HEK293 (cell line): ENCODE results near the gene GMPPA.

ENCODE experiments used
- EGR2 ChIP-seq: fragments of 450-650 bp; formaldehyde crosslinking; IDR thresholded peaks from 2 replicates; pipeline ENCODE4 v1.5.1; 2016; ENCODE audit warnings: low read depth, missing biosample characterization, missing genetic modification characterization
- ELK4 ChIP-seq: IDR thresholded peaks from 2 replicates; pipeline ENCODE4 v1.6.1; 2011; ENCODE audit warnings: mild to moderate bottlenecking, low read depth, low read length, borderline replicate concordance
- GFI1B ChIP-seq: fragments of 450-650 bp; formaldehyde crosslinking; IDR thresholded peaks from 2 replicates; pipeline ENCODE4 v1.5.1; 2016; ENCODE audit warnings: missing biosample characterization, missing genetic modification characterization
- GLI4 ChIP-seq: fragments of 450-650 bp; formaldehyde crosslinking; IDR thresholded peaks from 2 replicates; pipeline ENCODE4 v1.5.1; 2016; ENCODE audit warnings: missing biosample characterization, missing genetic modification characterization
- HOXA7 ChIP-seq: sonication (generic); formaldehyde crosslinking; IDR thresholded peaks from 2 replicates; pipeline ENCODE4 v1.8.1; 2022; ENCODE audit warnings: missing genetic modification reagents, borderline replicate concordance
- KLF1 ChIP-seq: fragments of 450-650 bp; formaldehyde crosslinking; IDR thresholded peaks from 2 replicates; pipeline ENCODE4 v1.5.1; 2016; ENCODE audit warnings: missing biosample characterization, missing genetic modification characterization
- MEIS1 ChIP-seq: sonication (generic); formaldehyde crosslinking; IDR thresholded peaks from 2 replicates; pipeline ENCODE4 v1.8.1; 2022; ENCODE audit warnings: missing genetic modification reagents, mild to moderate bottlenecking, borderline replicate concordance
- PRDM1 ChIP-seq: fragments of 450-650 bp; formaldehyde crosslinking; IDR thresholded peaks from 2 replicates; pipeline ENCODE4; 2016; ENCODE audit warnings: missing biosample characterization, missing genetic modification characterization
- PRDM4 ChIP-seq: fragments of 450-650 bp; formaldehyde crosslinking; IDR thresholded peaks from 2 replicates; pipeline ENCODE4 v1.5.1; 2017; ENCODE audit warnings: missing biosample characterization, missing genetic modification characterization
- WT1 ChIP-seq: fragments of 450-650 bp; formaldehyde crosslinking; IDR thresholded peaks from 2 replicates; pipeline ENCODE4 v1.5.1; 2016; ENCODE audit warnings: missing biosample characterization, missing genetic modification characterization
- YY1 ChIP-seq: fragments of 450-650 bp; formaldehyde crosslinking; IDR thresholded peaks from 2 replicates; pipeline ENCODE4 v1.5.1; 2018; ENCODE audit warnings: missing biosample characterization, missing genetic modification characterization
- ZBTB1 ChIP-seq: fragments of 450-650 bp; formaldehyde crosslinking; IDR thresholded peaks from 2 replicates; pipeline ENCODE4 v1.5.1; 2016; ENCODE audit warnings: missing biosample characterization, missing genetic modification characterization
- ZFHX2 ChIP-seq: fragments of 450-650 bp; formaldehyde crosslinking; conservative IDR thresholded peaks from 2 replicates; pipeline ENCODE4 v1.5.1; 2016; ENCODE audit warnings: missing biosample characterization, missing genetic modification characterization
- ZFP3 ChIP-seq: fragments of 450-650 bp; formaldehyde crosslinking; IDR thresholded peaks from 2 replicates; pipeline ENCODE4 v1.5.1; 2016; ENCODE audit warnings: low read depth, missing biosample characterization, missing genetic modification characterization
- ZFP37 ChIP-seq: fragments of 450-650 bp; formaldehyde crosslinking; IDR thresholded peaks from 2 replicates; pipeline ENCODE4 v1.5.1; 2016; ENCODE audit warnings: missing biosample characterization, missing genetic modification characterization
- ZNF140 ChIP-seq: fragments of 450-650 bp; formaldehyde crosslinking; IDR thresholded peaks from 2 replicates; pipeline ENCODE4 v1.5.1; 2016; ENCODE audit warnings: missing biosample characterization, missing genetic modification characterization
- ZNF146 ChIP-seq: fragments of 450-650 bp; formaldehyde crosslinking; IDR thresholded peaks from 2 replicates; pipeline ENCODE4 v1.5.1; 2016; ENCODE audit warnings: missing biosample characterization, missing genetic modification characterization
- ZNF174 ChIP-seq: fragments of 450-650 bp; formaldehyde crosslinking; IDR thresholded peaks from 2 replicates; pipeline ENCODE4 v1.5.0; 2017; ENCODE audit warnings: missing biosample characterization, mild to moderate bottlenecking, missing genetic modification characterization
- ZNF266 ChIP-seq: fragments of 450-650 bp; formaldehyde crosslinking; IDR thresholded peaks from 2 replicates; pipeline ENCODE4 v1.5.1; 2016; ENCODE audit warnings: missing biosample characterization, missing genetic modification characterization, low read depth
- ZNF280C ChIP-seq: fragments of 450-650 bp; formaldehyde crosslinking; IDR thresholded peaks from 2 replicates; pipeline ENCODE4 v1.5.1; 2016; ENCODE audit warnings: missing biosample characterization, missing genetic modification characterization
- ZNF391 ChIP-seq: fragments of 450-650 bp; formaldehyde crosslinking; IDR thresholded peaks from 2 replicates; pipeline ENCODE4 v1.5.1; 2016; ENCODE audit warnings: low read depth, missing biosample characterization, missing genetic modification characterization, borderline replicate concordance
- ZNF433 ChIP-seq: fragments of 450-650 bp; formaldehyde crosslinking; IDR thresholded peaks from 2 replicates; pipeline ENCODE4 v1.5.1; 2016; ENCODE audit warnings: missing biosample characterization, missing genetic modification characterization, low read depth
- ZNF449 ChIP-seq: fragments of 450-650 bp; formaldehyde crosslinking; IDR thresholded peaks from 2 replicates; pipeline ENCODE4 v1.5.1; 2017; ENCODE audit warnings: missing biosample characterization, mild to moderate bottlenecking, missing genetic modification characterization, moderate library complexity
- ZNF529 ChIP-seq: fragments of 450-650 bp; formaldehyde crosslinking; IDR thresholded peaks from 2 replicates; pipeline ENCODE4 v1.5.1; 2017; ENCODE audit warnings: missing genetic modification characterization, missing biosample characterization; ENCODE audit not compliant: insufficient replicate concordance
- ZNF654 ChIP-seq: fragments of 450-650 bp; formaldehyde crosslinking; IDR thresholded peaks from 2 replicates; pipeline ENCODE4 v1.5.1; 2016; ENCODE audit warnings: low read depth, missing biosample characterization, missing genetic modification characterization
- ZNF692 ChIP-seq: fragments of 450-650 bp; formaldehyde crosslinking; IDR thresholded peaks from 2 replicates; pipeline ENCODE4 v1.5.1; 2016; ENCODE audit warnings: missing biosample characterization, missing genetic modification characterization
- ZNF704 ChIP-seq: fragments of 450-650 bp; formaldehyde crosslinking; IDR thresholded peaks from 2 replicates; pipeline ENCODE4 v1.5.1; 2016; ENCODE audit warnings: missing biosample characterization, missing genetic modification characterization
- ZNF76 ChIP-seq: fragments of 450-650 bp; formaldehyde crosslinking; IDR thresholded peaks from 2 replicates; pipeline ENCODE4; 2016; ENCODE audit warnings: low read depth, missing biosample characterization, missing genetic modification characterization, borderline replicate concordance
- ZNF792 ChIP-seq: fragments of 450-650 bp; formaldehyde crosslinking; IDR thresholded peaks from 2 replicates; pipeline ENCODE4 v1.5.1; 2016; ENCODE audit warnings: missing biosample characterization, missing genetic modification characterization
- ZSCAN4 ChIP-seq: fragments of 450-650 bp; formaldehyde crosslinking; IDR thresholded peaks from 2 replicates; pipeline ENCODE4 v1.5.1; 2017; ENCODE audit warnings: missing biosample characterization, missing genetic modification characterization

The GMPPA gene

GRCh38 chr2:219541611-219542180 lies 43.0 kb downstream of the GMPPA start (continued):
- no peak for TF ChIP-seq MEIS1
- no peak; the same call in 1 of the 2 replicates for TF ChIP-seq ZNF76
- TF ChIP-seq ZNF704 (tag by site-specific recombination) = no peak
- peak; percentile 99 for TF ChIP-seq ZNF692
- TF ChIP-seq ZFHX2 = peak; percentile 86
- TF ChIP-seq ZNF654 (tag by site-specific recombination) = peak; percentile 61
- TF ChIP-seq ZNF266 (tag by site-specific recombination) = no peak
- no peak for TF ChIP-seq WT1
- TF ChIP-seq YY1 = no peak
- TF ChIP-seq ZNF449 (tag by site-specific recombination) = no peak
- no peak for TF ChIP-seq ZNF433
- no peak for TF ChIP-seq GLI4 (tag by site-specific recombination)
- TF ChIP-seq ZNF529 (tag by site-specific recombination) = no peak
- no peak for TF ChIP-seq KLF1 (tag by site-specific recombination)
- TF ChIP-seq ZNF140 = no peak
- TF ChIP-seq GFI1B (tag by site-specific recombination) = no peak
- TF ChIP-seq ZFP37 (tag by site-specific recombination) = peak; percentile 90
- TF ChIP-seq HOXA7 (CRISPR knock-in tag) = no peak
- no peak for TF ChIP-seq ZBTB1 (tag by site-specific recombination)
- no peak for TF ChIP-seq PRDM1 (tag by site-specific recombination)
- TF ChIP-seq ZFP3 (tag by site-specific recombination) = no peak
- no peak for TF ChIP-seq PRDM4
- no peak for TF ChIP-seq ELK4
- TF ChIP-seq ZNF146 (tag by site-specific recombination) = no peak
- no peak for TF ChIP-seq ZNF280C (tag by site-specific recombination)
- no peak for TF ChIP-seq ZSCAN4
- peak; percentile 79; the same call in 1 of the 2 replicates for TF ChIP-seq EGR2
- no peak for TF ChIP-seq ZNF174 (tag by site-specific recombination)
- TF ChIP-seq ZNF792 = no peak
- TF ChIP-seq ZNF391 (tag by site-specific recombination) = peak; percentile 83; the same call in 1 of the 2 replicates
